22Rv1 (cell line): Measurements from ENCODE around the gene DDX41.

Experiments used
- CTCF ChIP-seq: fragments of 450-650 bp; IDR thresholded peaks from 2 replicates; pipeline ENCODE4 v1.5.1; 2017; ENCODE audit warnings: mild to moderate bottlenecking
- ZFX ChIP-seq: fragments of 450-650 bp; IDR thresholded peaks from 2 replicates; pipeline ENCODE4 v1.6.1; 2017; ENCODE audit warnings: antibody characterized with exemption, borderline replicate concordance

- TF ChIP-seq CTCF (no peak), ZFX (no peak)
Measured at GRCh38 chr5:177520271-177520670, 3.5 kb upstream of the DDX41 start.
